Mesenchymal stem cell (in vitro differentiated cells and primary cell): ENCODE measurements around the gene LRIT1.

Experiments
- DNase-seq: peaks from one replicate; pipeline ENCODE4 v3.0.0-alpha.2; 2013
- H2AFZ ChIP-seq: one replicate; pipeline ENCODE4 v1.6.1; 2013; ENCODE audit warnings: low read depth, mild to moderate bottlenecking, control low read depth, inconsistent platforms, low read length, moderate library complexity
- H2AK5ac ChIP-seq: 2 replicates; pipeline ENCODE4 v1.6.1; 2013; ENCODE audit warnings: low read length, moderate library complexity, mild to moderate bottlenecking, inconsistent platforms; ENCODE audit not compliant: severe bottlenecking
- H2BK120ac ChIP-seq: one replicate; pipeline ENCODE4 v1.6.1; 2013; ENCODE audit warnings: low read depth, mild to moderate bottlenecking, inconsistent platforms, low read length, moderate library complexity
- H2BK12ac ChIP-seq, 2 experiments: one replicate each; pipeline ENCODE4 v1.6.1; 2013; ENCODE audit warnings: inconsistent platforms in 2 of 2, low read length in 2 of 2, mild to moderate bottlenecking in 2 of 2, moderate library complexity in 2 of 2, control low read depth in 1 of 2
- H2BK15ac ChIP-seq: one replicate; pipeline ENCODE4 v1.6.1; 2013; ENCODE audit warnings: mild to moderate bottlenecking, low read depth, inconsistent platforms; ENCODE audit not compliant: poor library complexity, severe bottlenecking
- H2BK5ac ChIP-seq: 2 replicates; pipeline ENCODE4 v1.6.1; 2013; ENCODE audit warnings: low read depth, mild to moderate bottlenecking, low read length, control low read depth, inconsistent platforms; ENCODE audit not compliant: poor library complexity, severe bottlenecking
- H3K14ac ChIP-seq, 2 experiments: one replicate each; pipeline ENCODE4 v1.6.1; 2013; ENCODE audit warnings: inconsistent platforms in 2 of 2, low read length in 2 of 2, control low read depth in 1 of 2, mild to moderate bottlenecking in 1 of 2, moderate library complexity in 1 of 2
- H3K18ac ChIP-seq, 2 experiments: one replicate each; pipeline ENCODE4 v1.6.1; 2013; ENCODE audit warnings: inconsistent platforms in 2 of 2, low read length in 2 of 2, control low read depth in 1 of 2, low read depth in 1 of 2, mild to moderate bottlenecking in 1 of 2
- H3K23ac ChIP-seq, 2 experiments: one replicate each; pipeline ENCODE4 v1.6.1; 2013; ENCODE audit warnings: inconsistent platforms in 2 of 2, low read length in 2 of 2, mild to moderate bottlenecking in 2 of 2, moderate library complexity in 2 of 2, control low read depth in 1 of 2
- H3K27ac ChIP-seq: 2 replicates; pipeline ENCODE4 v1.5.1; 2013; ENCODE audit warnings: mild to moderate bottlenecking, moderate library complexity, low read length, control low read depth, inconsistent platforms; ENCODE audit not compliant: poor library complexity, severe bottlenecking
- H3K27me3 ChIP-seq, 2 experiments: 2 replicates each; pipeline versions ENCODE4 v1.6.1 to v1.7.0; 2013; ENCODE audit warnings: low read length in 2 of 2, mild to moderate bottlenecking in 2 of 2, moderate library complexity in 2 of 2, control low read depth in 1 of 2, inconsistent platforms in 1 of 2; ENCODE audit not compliant: control insufficient read depth in 1 of 2, insufficient read depth in 1 of 2
- H3K36me3 ChIP-seq, 2 experiments: 2 replicates each; pipeline versions ENCODE4 v1.6.1 to v1.7.0; 2013; ENCODE audit warnings: low read length in 2 of 2, control low read depth in 1 of 2, inconsistent platforms in 1 of 2, low read depth in 1 of 2, mild to moderate bottlenecking in 1 of 2; ENCODE audit not compliant: insufficient read depth in 2 of 2, control insufficient read depth in 1 of 2
- H3K4ac ChIP-seq, 2 experiments: one replicate each; pipeline ENCODE4 v1.6.1; 2013; ENCODE audit warnings: inconsistent platforms in 2 of 2, low read length in 2 of 2, mild to moderate bottlenecking in 2 of 2, moderate library complexity in 2 of 2, control low read depth in 1 of 2, low read depth in 1 of 2
- H3K4me1 ChIP-seq: 2 replicates; pipeline ENCODE4 v1.6.1; 2013; ENCODE audit warnings: low read depth, low read length, control low read depth; ENCODE audit not compliant: control insufficient read depth, insufficient read depth
- H3K4me2 ChIP-seq: 2 replicates; pipeline ENCODE4 v1.6.1; 2013; ENCODE audit warnings: low read length, mild to moderate bottlenecking, inconsistent platforms; ENCODE audit not compliant: poor library complexity, severe bottlenecking
- H3K4me3 ChIP-seq, 2 experiments: 2 replicates each; pipeline versions ENCODE4 v1.5.1 to v1.7.0; 2013; ENCODE audit warnings: low read length in 2 of 2, mild to moderate bottlenecking in 2 of 2, control low read depth in 1 of 2, low read depth in 1 of 2; ENCODE audit not compliant: insufficient read depth in 1 of 2
- H3K79me1 ChIP-seq: replicated peaks from 2 replicates; pipeline ENCODE4 v1.6.1; 2013; ENCODE audit warnings: mild to moderate bottlenecking, control low read depth, low read length, inconsistent platforms; ENCODE audit not compliant: poor library complexity, severe bottlenecking
- H3K9ac ChIP-seq: 2 replicates; pipeline ENCODE4 v1.7.0; 2013; ENCODE audit warnings: mild to moderate bottlenecking, low read length, moderate library complexity
- H3K9me3 ChIP-seq: 2 replicates; pipeline ENCODE4 v1.7.0; 2013; ENCODE audit warnings: mild to moderate bottlenecking, low read length; ENCODE audit not compliant: control insufficient read depth
- H4K8ac ChIP-seq: one replicate; pipeline ENCODE4 v1.6.1; 2013; ENCODE audit warnings: inconsistent platforms, mild to moderate bottlenecking, low read length, moderate library complexity
- H4K91ac ChIP-seq: one replicate; pipeline ENCODE4 v1.6.1; 2013; ENCODE audit warnings: mild to moderate bottlenecking, low read length, inconsistent platforms
- WGBS: methylation state at CpG from one replicate; pipeline ENCODE4 v1.1.7; 2013; ENCODE audit warnings: mixed read lengths; 5-methylcytosine and 5-hydroxymethylcytosine counted together

LRIT1 gene

DNA sequence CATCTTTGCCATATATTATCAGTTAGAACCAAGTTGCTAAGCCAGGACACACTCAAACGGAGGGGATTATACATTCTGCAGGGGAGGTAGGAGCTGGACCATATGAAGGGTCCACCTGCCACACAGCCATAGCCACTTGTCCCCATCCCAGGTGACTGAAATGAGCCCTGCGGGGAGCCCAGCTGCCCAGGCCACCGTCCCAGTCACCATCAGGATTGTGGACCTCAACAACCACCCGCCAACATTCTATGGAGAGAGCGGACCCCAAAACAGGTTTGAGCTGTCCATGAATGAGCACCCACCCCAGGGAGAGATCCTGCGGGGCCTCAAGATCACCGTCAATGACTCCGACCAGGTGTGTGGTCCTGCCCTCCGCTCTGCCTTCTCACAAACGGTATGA is 33.3 kb downstream of the LRIT1 start:
- Histone ChIP-seq H3K18ac (no peak overlapping the region), H2AK5ac (no peak overlapping the region), H3K4ac (no peak overlapping the region), H3K14ac (no peak overlapping the region), H2BK120ac (no peak overlapping the region), H2BK12ac (no peak overlapping the region), H3K36me3 (no peaks in the 10 kb centered on the region), H3K4me2 (no peak overlapping the region), H3K9me3 (no peaks in the 10 kb centered on the region), H2BK5ac (no peak overlapping the region), H2AFZ (no peak overlapping the region), H3K27me3 (peaks cover 0 to 43% of the 10 kb centered on the region in 2 experiments), H4K91ac (no peak overlapping the region), H4K8ac (no peak overlapping the region), H3K9ac (no peak overlapping the region), H3K4me1 (no peaks in the 10 kb centered on the region), H3K27ac (no peak overlapping the region), H3K4me3 (no peak overlapping the region), H2BK15ac (no peak overlapping the region), H3K79me1 (no peaks in the 10 kb centered on the region), H3K23ac (no peak overlapping the region)
- no peak for DNase-seq
- 92% methylated on average over 10 of the region's 10 CpGs for WGBS

DNA sequence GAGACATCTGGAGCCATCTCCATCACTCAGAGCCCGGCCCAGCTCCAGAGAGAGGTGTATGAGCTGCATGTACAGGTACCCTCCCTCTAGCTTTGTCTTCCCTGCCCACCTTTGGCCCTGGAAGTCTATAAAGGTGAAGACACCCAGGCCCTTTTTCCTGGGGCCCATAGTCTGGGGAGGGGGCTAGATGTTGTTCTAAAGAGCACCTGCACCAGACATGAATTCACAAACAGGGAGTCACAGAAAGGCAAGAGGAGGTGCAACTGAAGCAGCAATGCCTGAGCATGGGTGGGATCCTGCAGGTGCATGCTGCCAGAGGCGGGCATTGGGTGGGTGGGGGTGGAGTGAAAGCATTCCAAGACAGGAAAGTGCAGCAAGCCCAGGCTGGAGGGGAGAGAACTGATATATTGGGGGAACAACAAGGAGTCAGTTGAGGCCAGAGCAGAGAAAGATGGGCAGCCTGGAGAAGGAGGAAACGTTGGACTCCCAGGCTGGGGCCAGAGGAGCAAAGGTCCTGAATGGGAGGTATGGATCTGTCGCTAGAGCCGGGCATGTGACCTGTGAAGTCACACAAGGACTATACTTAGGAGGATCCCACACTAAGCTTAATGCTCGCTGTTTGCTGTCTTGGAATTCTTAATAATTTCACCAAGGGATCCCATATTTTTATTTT is 35.4 kb downstream of the LRIT1 start:
- H3K36me3 ChIP-seq: no peaks in the 10 kb centered on the region
- H3K23ac ChIP-seq: no peak overlapping the region
- no peaks in the 10 kb centered on the region for H3K4me1 ChIP-seq
- no peak overlapping the region for H3K9ac ChIP-seq
- no peak overlapping the region for H2BK120ac ChIP-seq
- 59% methylated on average over 6 of the region's 6 CpGs for WGBS
- H3K27ac ChIP-seq: no peak overlapping the region
- no peak overlapping the region for H3K14ac ChIP-seq
- no peak overlapping the region for H2AFZ ChIP-seq
- no peak overlapping the region for H3K4me2 ChIP-seq
- DNase-seq: no peak
- no peak overlapping the region for H2AK5ac ChIP-seq
- H3K4me3 ChIP-seq: no peak overlapping the region
- no peak overlapping the region for H4K8ac ChIP-seq
- H2BK15ac ChIP-seq: no peak overlapping the region
- no peak overlapping the region for H3K4ac ChIP-seq
- no peak overlapping the region for H2BK12ac ChIP-seq
- H4K91ac ChIP-seq: no peak overlapping the region
- H3K27me3 ChIP-seq: peaks cover 0 to 41% of the 10 kb centered on the region in 2 experiments
- H3K9me3 ChIP-seq: no peaks in the 10 kb centered on the region
- H3K18ac ChIP-seq: no peak overlapping the region
- no peaks in the 10 kb centered on the region for H3K79me1 ChIP-seq
- no peak overlapping the region for H2BK5ac ChIP-seq

DNA sequence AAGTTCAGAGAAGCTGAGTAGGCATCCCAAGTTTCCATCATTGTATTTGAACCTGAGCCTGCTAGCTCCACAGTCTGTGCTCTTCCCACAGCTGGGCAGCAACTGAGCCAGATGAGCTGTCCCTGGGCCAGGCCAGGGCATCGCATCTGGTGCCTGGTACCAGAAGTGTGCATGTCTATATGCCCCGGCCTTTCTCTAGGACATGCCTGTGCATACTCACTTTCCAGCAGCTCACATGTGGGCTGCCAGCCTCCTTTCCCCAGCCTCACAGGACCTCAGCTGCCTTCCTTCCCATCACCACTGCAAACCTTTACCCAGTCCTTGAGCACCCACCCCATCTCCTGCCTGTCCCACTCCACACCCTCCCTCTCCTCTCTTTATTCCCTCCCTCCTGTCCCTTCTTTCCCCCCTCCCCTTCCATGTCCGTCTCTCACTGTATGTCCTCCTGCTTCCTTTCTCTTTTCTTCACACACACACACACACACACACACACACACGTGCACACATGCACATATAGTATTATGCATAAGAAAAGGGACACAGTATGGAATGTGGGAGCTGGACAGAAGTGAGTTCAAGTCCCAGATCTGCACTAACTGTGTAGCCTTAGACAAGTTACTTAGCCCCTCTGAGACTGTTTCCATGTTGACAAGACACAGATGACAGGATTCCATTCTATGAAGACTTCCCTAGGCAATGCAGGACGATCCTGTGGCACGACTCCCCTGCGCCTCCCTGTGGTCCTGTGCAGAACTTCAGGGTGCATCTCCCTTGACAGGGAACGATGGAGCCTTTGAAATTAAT is 36.1 kb downstream of the LRIT1 start:
- H3K9ac ChIP-seq: no peak overlapping the region
- no peak overlapping the region for H3K4me2 ChIP-seq
- H3K4me3 ChIP-seq: no peak overlapping the region
- no peak overlapping the region for H3K4ac ChIP-seq
- H2AFZ ChIP-seq: no peak overlapping the region
- H3K23ac ChIP-seq: no peak overlapping the region
- no peak overlapping the region for H3K18ac ChIP-seq
- WGBS: 37% methylated on average over 7 of the region's 8 CpGs
- H4K8ac ChIP-seq: no peak overlapping the region
- no peak overlapping the region for H2BK15ac ChIP-seq
- H3K79me1 ChIP-seq: no peaks in the 10 kb centered on the region
- no peak overlapping the region for H3K27ac ChIP-seq
- no peak overlapping the region for H2BK120ac ChIP-seq
- no peak overlapping the region for H3K14ac ChIP-seq
- no peaks in the 10 kb centered on the region for H3K36me3 ChIP-seq
- H2BK5ac ChIP-seq: no peak overlapping the region
- H3K27me3 ChIP-seq: peaks cover 0 to 44% of the 10 kb centered on the region in 2 experiments
- no peaks in the 10 kb centered on the region for H3K4me1 ChIP-seq
- peak; percentile 44 for DNase-seq
- H2AK5ac ChIP-seq: no peak overlapping the region
- H4K91ac ChIP-seq: no peak overlapping the region
- H3K9me3 ChIP-seq: no peaks in the 10 kb centered on the region
- no peak overlapping the region for H2BK12ac ChIP-seq

- no peaks in the 10 kb centered on the region for H3K36me3 ChIP-seq
- no peak overlapping the region for H2BK12ac ChIP-seq
- no peak for DNase-seq
Observed at GRCh38 chr10:84204610-84205009, 36.7 kb downstream of the LRIT1 start.

More at GRCh38 chr10:84204610-84205009, 36.7 kb downstream of the LRIT1 start:
- Histone ChIP-seq H3K79me1 (no peaks in the 10 kb centered on the region), H3K27me3 (peaks cover 0 to 48% of the 10 kb centered on the region in 2 experiments), H2BK15ac (no peak overlapping the region), H3K4me1 (no peaks in the 10 kb centered on the region), H3K9ac (no peak overlapping the region), H3K23ac (no peak overlapping the region), H3K27ac (no peak overlapping the region), H2AFZ (no peak overlapping the region), H2AK5ac (no peak overlapping the region), H3K4me2 (no peak overlapping the region), H3K4ac (no peak overlapping the region), H3K18ac (no peak overlapping the region), H4K91ac (no peak overlapping the region), H2BK120ac (no peak overlapping the region), H3K9me3 (no peaks in the 10 kb centered on the region), H2BK5ac (no peak overlapping the region), H3K4me3 (no peak overlapping the region), H3K14ac (no peak overlapping the region), H4K8ac (no peak overlapping the region)
- WGBS: 88% methylated on average over 4 of the region's 4 CpGs
